ENCODE measurements around the gene FAM184A.

DNA sequence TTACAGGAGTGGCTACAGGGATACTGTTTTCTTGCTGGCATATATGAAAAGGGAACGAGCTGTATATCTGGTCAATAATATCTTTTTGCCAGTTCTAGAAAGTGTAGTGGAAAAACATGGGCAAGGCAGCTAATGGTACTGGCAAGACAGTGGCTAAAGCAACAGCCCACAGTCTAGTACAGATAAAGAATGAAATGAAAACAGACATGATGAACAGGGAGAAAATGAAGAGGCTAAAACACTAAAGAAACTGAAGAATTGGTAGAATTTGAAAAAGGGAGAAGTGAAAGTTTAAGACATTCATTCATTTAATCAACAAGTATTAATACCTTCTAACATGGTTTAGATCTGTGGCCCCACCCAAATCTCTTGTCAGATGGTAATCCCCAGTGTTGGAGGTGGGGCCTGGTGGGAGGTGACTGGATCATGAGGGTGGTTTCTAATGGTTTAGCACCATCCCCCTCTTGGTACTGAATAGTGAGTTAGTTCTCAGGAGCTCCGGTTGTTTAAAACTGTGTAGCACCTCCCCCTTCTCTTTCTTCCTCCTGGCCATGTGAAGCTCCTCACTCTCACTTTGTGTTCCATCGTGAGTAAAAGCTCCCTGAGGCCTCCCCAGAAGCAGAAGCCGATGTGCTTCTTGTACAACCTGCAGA, 18.1 kb downstream of the FAM184A start:
- TF ChIP-seq, protein P1, sequence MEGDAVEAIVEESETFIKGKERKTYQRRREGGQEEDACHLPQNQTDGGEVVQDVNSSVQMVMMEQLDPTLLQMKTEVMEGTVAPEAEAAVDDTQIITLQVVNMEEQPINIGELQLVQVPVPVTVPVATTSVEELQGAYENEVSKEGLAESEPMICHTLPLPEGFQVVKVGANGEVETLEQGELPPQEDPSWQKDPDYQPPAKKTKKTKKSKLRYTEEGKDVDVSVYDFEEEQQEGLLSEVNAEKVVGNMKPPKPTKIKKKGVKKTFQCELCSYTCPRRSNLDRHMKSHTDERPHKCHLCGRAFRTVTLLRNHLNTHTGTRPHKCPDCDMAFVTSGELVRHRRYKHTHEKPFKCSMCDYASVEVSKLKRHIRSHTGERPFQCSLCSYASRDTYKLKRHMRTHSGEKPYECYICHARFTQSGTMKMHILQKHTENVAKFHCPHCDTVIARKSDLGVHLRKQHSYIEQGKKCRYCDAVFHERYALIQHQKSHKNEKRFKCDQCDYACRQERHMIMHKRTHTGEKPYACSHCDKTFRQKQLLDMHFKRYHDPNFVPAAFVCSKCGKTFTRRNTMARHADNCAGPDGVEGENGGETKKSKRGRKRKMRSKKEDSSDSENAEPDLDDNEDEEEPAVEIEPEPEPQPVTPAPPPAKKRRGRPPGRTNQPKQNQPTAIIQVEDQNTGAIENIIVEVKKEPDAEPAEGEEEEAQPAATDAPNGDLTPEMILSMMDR (IDR thresholded peaks at IDR 0.05): no peak
- TF ChIP-seq POLR2A (IDR thresholded peaks at IDR 0.05): no peak
